IMR-90 (cell line): Measurements from ENCODE around the gene DCLK1. TPM values are rescaled to one million over a fixed set of nuclear protein-coding genes. Genes with fewer than 3 reads are reported as not detected.

Experiments
- ATAC-seq: fragments of 200-7000 bp; cut with Tn5 transposase; 2 replicates; pipeline ENCODE4 v1.9.1; 2020; ENCODE audit warnings: low read depth, mild to moderate bottlenecking, moderate library complexity
- BruUV-seq: library from RNA; stranded (reverse); fragments of 400-500 nt; replicated peaks from 2 replicates; lab custom pipeline; 2021; lab: Mats Ljungman, UMichigan
- CTCF ChIA-PET: fragments of 300-600 bp; formaldehyde crosslinking; extraction: SDS; loops from one replicate; lab custom pipeline; 2021; ENCODE audit warnings: antibody characterized with exemption; lab: Yijun Ruan, JAX
- POLR2A ChIA-PET: fragments of 300-600 bp; sonication (Branson Sonifier 250); formaldehyde crosslinking; loops from one replicate; lab custom pipeline; 2022; ENCODE audit warnings: antibody characterized with exemption; ENCODE audit not compliant: unreplicated experiment; lab: Charles Lee
- DNase-seq: peaks from one replicate; pipeline ENCODE4 v3.0.0; 2013
- H2AFZ ChIP-seq: replicated peaks from 2 replicates; pipeline ENCODE3; 2013; ENCODE audit warnings: low read length, mild to moderate bottlenecking; ENCODE audit not compliant: poor library complexity
- H2AK5ac ChIP-seq: 2 replicates; pipeline ENCODE4 v1.6.1; 2013; ENCODE audit warnings: low read depth, low read length, inconsistent platforms
- H2AK9ac ChIP-seq: replicated peaks from 2 replicates; pipeline ENCODE3; 2013; ENCODE audit warnings: mild to moderate bottlenecking, low read depth, low read length, moderate library complexity; ENCODE audit not compliant: poor library complexity
- H2BK120ac ChIP-seq: 2 replicates; pipeline ENCODE4 v1.6.1; 2013; ENCODE audit warnings: low read depth, low read length, inconsistent platforms
- H2BK15ac ChIP-seq: 3 replicates; pipeline ENCODE4 v1.6.1; 2013; ENCODE audit warnings: low read depth, low read length, inconsistent platforms
- H2BK20ac ChIP-seq: 2 replicates; pipeline ENCODE4 v1.6.1; 2013; ENCODE audit warnings: low read depth, mild to moderate bottlenecking, inconsistent platforms, low read length, moderate library complexity
- H2BK5ac ChIP-seq: 2 replicates; pipeline ENCODE4 v1.6.1; 2013; ENCODE audit warnings: mild to moderate bottlenecking, low read depth, low read length, inconsistent platforms; ENCODE audit not compliant: poor library complexity, severe bottlenecking
- H3K14ac ChIP-seq: replicated peaks from 2 replicates; pipeline ENCODE4 v1.6.1; 2013; ENCODE audit warnings: low read depth, low read length, inconsistent platforms
- H3K18ac ChIP-seq: 2 replicates; pipeline ENCODE4 v1.6.1; 2013; ENCODE audit warnings: low read depth, low read length, control low read depth
- H3K23ac ChIP-seq: 2 replicates; pipeline ENCODE4 v1.6.1; 2013; ENCODE audit warnings: low read depth, low read length, inconsistent platforms
- H3K27ac ChIP-seq: 2 replicates; pipeline ENCODE4 v1.5.1; 2013; ENCODE audit warnings: mild to moderate bottlenecking, control low read depth, low read length; ENCODE audit not compliant: insufficient read depth
- H3K27me3 ChIP-seq: 2 replicates; pipeline ENCODE4 v1.6.1; 2013; ENCODE audit warnings: low read length; ENCODE audit not compliant: control insufficient read depth, insufficient read depth
- H3K36me3 ChIP-seq: 2 replicates; pipeline ENCODE4 v1.6.1; 2013; ENCODE audit warnings: low read length, mixed read lengths; ENCODE audit not compliant: control insufficient read depth, insufficient read depth
- H3K4ac ChIP-seq: 2 replicates; pipeline ENCODE4 v1.6.1; 2013; ENCODE audit warnings: low read depth, low read length, inconsistent platforms
- H3K4me1 ChIP-seq: 2 replicates; pipeline ENCODE4 v1.6.1; 2013; ENCODE audit warnings: low read length, mixed read lengths; ENCODE audit not compliant: control insufficient read depth, insufficient read depth
- H3K4me2 ChIP-seq: 2 replicates; pipeline ENCODE4 v1.6.1; 2013; ENCODE audit warnings: low read depth, mild to moderate bottlenecking, control low read depth, low read length, moderate library complexity
- H3K4me3 ChIP-seq: 2 replicates; pipeline ENCODE4 v1.5.1; 2013; ENCODE audit warnings: low read depth, mild to moderate bottlenecking, control low read depth, low read length, moderate library complexity; ENCODE audit not compliant: insufficient read depth
- H3K56ac ChIP-seq: 2 replicates; pipeline ENCODE4 v1.6.1; 2013; ENCODE audit warnings: low read length, inconsistent platforms; ENCODE audit not compliant: insufficient read depth; ENCODE audit errors: extremely low read depth
- H3K79me1 ChIP-seq, 2 experiments: 2 replicates each; pipeline ENCODE4 v1.6.1; 2013; ENCODE audit warnings: low read length in 2 of 2, inconsistent platforms in 1 of 2, low read depth in 1 of 2
- H3K9ac ChIP-seq: 2 replicates; pipeline ENCODE4 v1.6.1; 2013; ENCODE audit warnings: low read depth, low read length, control low read depth
- H3K9me1 ChIP-seq: 2 replicates; pipeline ENCODE4 v1.6.1; 2013; ENCODE audit warnings: low read length, inconsistent platforms; ENCODE audit not compliant: insufficient read depth
- H3K9me3 ChIP-seq: 2 replicates; pipeline ENCODE4 v1.6.1; 2013; ENCODE audit warnings: low read length; ENCODE audit not compliant: control insufficient read depth, insufficient read depth
- H4K20me1 ChIP-seq: 2 replicates; pipeline ENCODE4 v1.6.1; 2013; ENCODE audit warnings: low read length, inconsistent platforms; ENCODE audit not compliant: insufficient read depth
- H4K5ac ChIP-seq: 2 replicates; pipeline ENCODE4 v1.6.1; 2013; ENCODE audit warnings: mild to moderate bottlenecking, low read depth, low read length, control low read depth
- H4K8ac ChIP-seq, 2 experiments: 2 replicates each; pipeline ENCODE4 v1.6.1; 2013; ENCODE audit warnings: low read depth in 2 of 2, low read length in 2 of 2, control low read depth in 1 of 2, inconsistent platforms in 1 of 2
- H4K91ac ChIP-seq: 2 replicates; pipeline ENCODE4 v1.6.1; 2013; ENCODE audit warnings: low read depth, low read length, inconsistent platforms; ENCODE audit not compliant: insufficient read depth
- BHLHE40 ChIP-seq: fragments of 150-350 bp; IDR thresholded peaks from 2 replicates; pipeline ENCODE4 v1.6.1; 2016; ENCODE audit warnings: mild to moderate bottlenecking, low read depth, low read length
- CEBPB ChIP-seq: IDR thresholded peaks from 2 replicates; pipeline ENCODE4 v1.6.1; 2012; ENCODE audit warnings: low read depth, low read length, improper control_type of control experiment
- CHD1 ChIP-seq: IDR thresholded peaks from 2 replicates; pipeline ENCODE4 v1.6.1; 2012; ENCODE audit warnings: low read depth, low read length, improper control_type of control experiment
- CTCF ChIP-seq: conservative IDR thresholded peaks from 2 replicates; pipeline ENCODE4 v1.5.1; 2012; ENCODE audit warnings: mild to moderate bottlenecking, low read depth, low read length, improper control_type of control experiment
- FOS ChIP-seq: fragments of 150-350 bp; IDR thresholded peaks from 2 replicates; pipeline ENCODE4 v1.6.1; 2016; ENCODE audit warnings: low read depth, low read length
- MAFK ChIP-seq: IDR thresholded peaks from 2 replicates; pipeline ENCODE4 v1.6.1; 2012; ENCODE audit warnings: low read depth, low read length, improper control_type of control experiment
- MXI1 ChIP-seq: IDR thresholded peaks from 2 replicates; pipeline ENCODE4 v1.6.1; 2012; ENCODE audit warnings: low read depth, mild to moderate bottlenecking, low read length, moderate library complexity, borderline replicate concordance
- NFE2L2 ChIP-seq: fragments of 150-350 bp; IDR thresholded peaks from 2 replicates; pipeline ENCODE4 v1.6.1; 2016; ENCODE audit warnings: low read depth, mild to moderate bottlenecking, low read length
- POLR2A ChIP-seq: IDR thresholded peaks from 2 replicates; pipeline ENCODE4 v1.6.1; 2012; ENCODE audit warnings: mild to moderate bottlenecking, low read depth, low read length
- RAD21 ChIP-seq: IDR thresholded peaks from 2 replicates; pipeline ENCODE4 v1.6.1; 2012; ENCODE audit warnings: low read length, improper control_type of control experiment
- RCOR1 ChIP-seq: IDR thresholded peaks from 2 replicates; pipeline ENCODE4 v1.6.1; 2012; ENCODE audit warnings: mild to moderate bottlenecking, low read length, improper control_type of control experiment; ENCODE audit not compliant: insufficient replicate concordance
- RFX5 ChIP-seq: IDR thresholded peaks from 2 replicates; pipeline ENCODE4 v1.8.0; 2012; ENCODE audit warnings: low read depth, mild to moderate bottlenecking, low read length, moderate library complexity
- SMC3 ChIP-seq: fragments of 150-350 bp; IDR thresholded peaks from 2 replicates; pipeline ENCODE4 v1.6.1; 2016; ENCODE audit warnings: low read depth, mild to moderate bottlenecking, antibody characterized with exemption, low read length, moderate library complexity
- USF2 ChIP-seq: fragments of 150-350 bp; IDR thresholded peaks from 2 replicates; pipeline ENCODE4 v1.6.1; 2017; ENCODE audit warnings: mild to moderate bottlenecking, antibody characterized with exemption, low read length, low read depth
- WGBS, 2 experiments: methylation state at CpG; one replicate each; pipeline versions ENCODE4 v1.1.5 to v1.1.7; 2013; ENCODE audit warnings: missing lambda C conversion rate in 2 of 2; ENCODE audit not compliant: insufficient read length in 1 of 2; ENCODE audit errors: extremely low coverage in 2 of 2; 5-methylcytosine and 5-hydroxymethylcytosine counted together
- dilution Hi-C: fragments of 300-500 bp; cut with HindIII; formaldehyde crosslinking; loops from one replicate; pipeline ENCODE4 v1.14.3; 2018; ENCODE audit warnings: low sequenced_read_pairs; ENCODE audit not compliant: unreplicated experiment
- in situ Hi-C: fragments of 300-500 bp; cut with MboI; formaldehyde crosslinking; loops from 3 replicates; pipeline ENCODE4 v1.14.3; 2019; ENCODE audit warnings: low sequenced_read_pairs, inconsistent platforms, mixed read lengths
- intact Hi-C: fragments of 100-400 bp; cut with micrococcal nuclease; formaldehyde crosslinking; loops from 2 replicates; pipeline ENCODE4 v1.10.0; 2022
- polyA plus RNA-seq, 3 experiments: library from polyadenylated mRNA; depleted of rRNA; stranded (reverse); fragments of >200 nt; gene quantifications; 2 replicates each; pipeline ENCODE4 v1.2.3, GENCODE V29; 2012; ENCODE audit warnings: low replicate concordance in 1 of 3
- total RNA-seq: library from RNA; depleted of rRNA; stranded (reverse); fragments of >200 nt; gene quantifications from 2 replicates; pipeline ENCODE4 v1.2.3, GENCODE V29; 2012
- TF ChIP-seq, protein P1 (sequence below): fragments of 150-350 bp; IDR thresholded peaks from 2 replicates; pipeline ENCODE4 v1.6.1; 2016; ENCODE audit warnings: low read depth, mild to moderate bottlenecking, low read length, moderate library complexity, borderline replicate concordance

Gene DCLK1
- total and polyA plus RNA-seq, 2 of the 4 experiments (the other 2 are of a cell fraction), result under 0.01 to 0.02 TPM

GRCh38 chr13:35892837-35893814 lies 238.1 kb downstream of the DCLK1 start:
- dilution Hi-C loops, result no loop called here
- no peak overlapping the region for H3K4ac ChIP-seq
- H2AK5ac ChIP-seq, result no peak overlapping the region
- no peaks in the 10 kb centered on the region for H3K27me3 ChIP-seq
- H3K4me1 ChIP-seq, result peaks cover 4% of the 10 kb centered on the region; the same call in 1 of the 2 replicates
- no peak overlapping the region for H3K9ac ChIP-seq
- no peak overlapping the region for H2AFZ ChIP-seq
- H3K79me1 ChIP-seq, result no peaks in the 10 kb centered on the region
- H2BK120ac ChIP-seq, result no peak overlapping the region
- H3K18ac ChIP-seq, result no peak overlapping the region
- H3K23ac ChIP-seq, result no peak overlapping the region
- DNase-seq, result no peak
- H4K5ac ChIP-seq, result no peak overlapping the region
- H4K20me1 ChIP-seq, result no peaks in the 10 kb centered on the region
- H3K14ac ChIP-seq, result no peak overlapping the region
- H4K91ac ChIP-seq, result no peak overlapping the region
- no peak overlapping the region for H2AK9ac ChIP-seq
- H3K4me3 ChIP-seq, result no peak overlapping the region
- CTCF ChIA-PET, result no interaction called here
- H2BK5ac ChIP-seq, result no peak overlapping the region
- no peak overlapping the region for H3K4me2 ChIP-seq
- no peak overlapping the region for H3K27ac ChIP-seq
- H3K56ac ChIP-seq, result no peak overlapping the region
- H3K9me3 ChIP-seq, result no peaks in the 10 kb centered on the region
- WGBS, 2 experiments, result no CpG with 5 or more reads among the region's 6 CpGs
- no peak for ATAC-seq
- no TSS peak for BruUV-seq
- intact Hi-C loops, result no loop called here
- no peak overlapping the region for H4K8ac ChIP-seq
- H3K36me3 ChIP-seq, result no peaks in the 10 kb centered on the region
- H3K9me1 ChIP-seq, result no peaks in the 10 kb centered on the region
- H2BK20ac ChIP-seq, result no peak overlapping the region
- H2BK15ac ChIP-seq, result no peak overlapping the region
- in situ Hi-C loops, result no loop called here
- POLR2A ChIA-PET, result no interaction called here
- TF ChIP-seq, protein P1, sequence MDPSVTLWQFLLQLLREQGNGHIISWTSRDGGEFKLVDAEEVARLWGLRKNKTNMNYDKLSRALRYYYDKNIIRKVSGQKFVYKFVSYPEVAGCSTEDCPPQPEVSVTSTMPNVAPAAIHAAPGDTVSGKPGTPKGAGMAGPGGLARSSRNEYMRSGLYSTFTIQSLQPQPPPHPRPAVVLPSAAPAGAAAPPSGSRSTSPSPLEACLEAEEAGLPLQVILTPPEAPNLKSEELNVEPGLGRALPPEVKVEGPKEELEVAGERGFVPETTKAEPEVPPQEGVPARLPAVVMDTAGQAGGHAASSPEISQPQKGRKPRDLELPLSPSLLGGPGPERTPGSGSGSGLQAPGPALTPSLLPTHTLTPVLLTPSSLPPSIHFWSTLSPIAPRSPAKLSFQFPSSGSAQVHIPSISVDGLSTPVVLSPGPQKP, result no peak
- TF ChIP-seq CHD1 (no peak), FOS (no peak), CEBPB (no peak), USF2 (no peak), MAFK (no peak), SMC3 (no peak), BHLHE40 (no peak), NFE2L2 (no peak), CTCF (no peak), MXI1 (no peak), RFX5 (no peak), POLR2A (no peak), RAD21 (no peak), RCOR1 (no peak)
